GM12878 (cell line): ENCODE results near the gene ATP10A. TPM values are rescaled to one million over a fixed set of nuclear protein-coding genes. Genes with fewer than 3 reads are reported as not detected.

Experiments used
- ATAC-seq: fragments of 200-7000 bp; cut with Tn5 transposase; 3 replicates; pipeline ENCODE4 v1.9.1; 2020; ENCODE audit warnings: mild to moderate bottlenecking, moderate library complexity
- BruUV-seq: library from RNA; stranded (reverse); fragments of 400-500 nt; replicated peaks from 2 replicates; lab custom pipeline; 2021; lab: Mats Ljungman, UMichigan
- CTCF ChIA-PET: fragments of 300-600 bp; sonication (Branson Sonifier 250); formaldehyde crosslinking; extraction: SDS; loops from one replicate; lab custom pipeline; 2021; ENCODE audit warnings: inconsistent platforms; lab: Yijun Ruan, JAX
- POLR2A ChIA-PET: fragments of 350-600 bp; formaldehyde crosslinking; extraction: SDS; loops from one replicate; lab custom pipeline; 2021; ENCODE audit warnings: inconsistent platforms; lab: Charles Lee
- RAD21 ChIA-PET: fragments of 300-600 bp; sonication (Branson Sonifier 250); formaldehyde crosslinking; loops from one replicate; lab custom pipeline; 2023; ENCODE audit warnings: antibody characterized with exemption; ENCODE audit not compliant: unreplicated experiment; lab: Charles Lee
- SMC1A ChIA-PET: fragments of 300-600 bp; sonication (Branson Sonifier 250); formaldehyde crosslinking; loops from one replicate; lab custom pipeline; 2023; ENCODE audit not compliant: unreplicated experiment, uncharacterized antibody; lab: Charles Lee
- DNase-seq: peaks from one replicate; pipeline ENCODE4 v3.0.0-alpha.2; 2011; ENCODE audit warnings: low read depth, low spot score
- FAIRE-seq: peaks from 3 replicates; lab custom pipeline; 2011; peaks lifted over from hg19 to GRCh38; lab: Jason Lieb, UNC
- H2AFZ ChIP-seq: 2 replicates; pipeline ENCODE4 v1.6.0; 2011; ENCODE audit warnings: low read depth, low read length, control low read depth; ENCODE audit not compliant: control insufficient read depth
- H3K27ac ChIP-seq: 2 replicates; pipeline ENCODE4 v1.5.1; 2011; ENCODE audit warnings: control low read depth; ENCODE audit not compliant: control insufficient read depth, insufficient read depth
- H3K27me3 ChIP-seq, 2 experiments: replicated peaks in 1 of 2; 2 replicates each; pipeline versions ENCODE4 v1.6.0 to v1.6.1; 2011; ENCODE audit warnings: low read length in 1 of 2; ENCODE audit not compliant: control insufficient read depth in 2 of 2, insufficient read depth in 2 of 2
- H3K36me3 ChIP-seq, 2 experiments: 2 replicates each; pipeline ENCODE4 v1.5.1; 2011; ENCODE audit warnings: low read length in 1 of 2; ENCODE audit not compliant: control insufficient read depth in 2 of 2, insufficient read depth in 2 of 2
- H3K4me1 ChIP-seq: 2 replicates; pipeline ENCODE4 v1.6.1; 2011; ENCODE audit warnings: mild to moderate bottlenecking, low read length, moderate library complexity, mixed read lengths; ENCODE audit not compliant: control insufficient read depth, insufficient read depth
- H3K4me2 ChIP-seq: 2 replicates; pipeline ENCODE4 v1.6.0; 2011; ENCODE audit warnings: control low read depth; ENCODE audit not compliant: control insufficient read depth, insufficient read depth
- H3K4me3 ChIP-seq: fragments of 200-600 bp; sonication (generic); 2 replicates; pipeline ENCODE4 v1.5.1; 2016
- H3K79me2 ChIP-seq: 2 replicates; pipeline ENCODE4 v1.6.0; 2011; ENCODE audit warnings: low read length; ENCODE audit not compliant: control insufficient read depth, insufficient read depth
- H3K9ac ChIP-seq: 2 replicates; pipeline ENCODE4 v1.8.0; 2011; ENCODE audit warnings: low read length, control low read depth, mixed read lengths; ENCODE audit not compliant: control insufficient read depth, insufficient read depth
- H3K9me3 ChIP-seq: replicated peaks from 3 replicates; pipeline ENCODE4 v1.5.1; 2011; ENCODE audit warnings: mild to moderate bottlenecking, low read length; ENCODE audit not compliant: control insufficient read depth, insufficient read depth
- H4K20me1 ChIP-seq: 2 replicates; pipeline ENCODE4 v1.6.0; 2011; ENCODE audit not compliant: control insufficient read depth, insufficient read depth
- BCL3 ChIP-seq: IDR thresholded peaks from 2 replicates; pipeline ENCODE4 v1.6.1; 2011; ENCODE audit warnings: borderline replicate concordance, low read depth, mild to moderate bottlenecking, moderate library complexity, low read length; ENCODE audit not compliant: insufficient read depth, poor library complexity, severe bottlenecking
- CBX5 ChIP-seq: sonication (generic); IDR thresholded peaks from 2 replicates; pipeline ENCODE4 v1.6.1; 2016; ENCODE audit warnings: low read depth, moderate library complexity, mild to moderate bottlenecking, inconsistent platforms
- ETV6 ChIP-seq, 2 experiments: fragments of 450-650 bp in 1 of 2; IDR thresholded peaks in 1 of 2; conservative IDR thresholded peaks in 1 of 2; 2 replicates each; pipeline ENCODE4 v1.6.1; 2014; ENCODE audit warnings: antibody characterized with exemption in 1 of 2, borderline replicate concordance in 1 of 2, low read depth in 1 of 2, mild to moderate bottlenecking in 1 of 2, moderate library complexity in 1 of 2
- JUND ChIP-seq: IDR thresholded peaks from 2 replicates; pipeline ENCODE4 v1.6.1; 2012; ENCODE audit warnings: low read depth, mild to moderate bottlenecking, low read length, improper control_type of control experiment, moderate library complexity
- MAX ChIP-seq: IDR thresholded peaks from 2 replicates; pipeline ENCODE4 v1.6.1; 2012; ENCODE audit warnings: low read depth, low read length, improper control_type of control experiment
- PAX5 ChIP-seq: IDR thresholded peaks from 2 replicates; pipeline ENCODE4 v1.6.1; 2011; ENCODE audit warnings: low read depth, low read length, borderline replicate concordance
- YBX1 ChIP-seq: fragments of 450-650 bp; IDR thresholded peaks from 2 replicates; pipeline ENCODE4 v1.6.1; 2016; ENCODE audit warnings: antibody characterized with exemption
- ZNF592 ChIP-seq: fragments of 450-650 bp; IDR thresholded peaks from 2 replicates; pipeline ENCODE4 v1.6.1; 2017; ENCODE audit warnings: mild to moderate bottlenecking, moderate library complexity
- WGBS: methylation state at CpG from one replicate; pipeline ENCODE4 v1.1.6; 2016; ENCODE audit warnings: low lambda C conversion rate; ENCODE audit not compliant: insufficient replicate concordance, insufficient coverage; ENCODE audit errors: missing lambda C conversion rate; 5-methylcytosine and 5-hydroxymethylcytosine counted together
- in situ Hi-C: fragments of 300-500 bp; cut with MboI; formaldehyde crosslinking; loops from 9 replicates; pipeline ENCODE4 v1.14.3; 2018; ENCODE audit warnings: mixed read lengths
- intact Hi-C: fragments of 100-400 bp; cut with micrococcal nuclease; formaldehyde crosslinking; loops from one replicate; pipeline ENCODE4 v1.14.2; 2022; ENCODE audit not compliant: unreplicated experiment
- polyA plus RNA-seq, 11 experiments: library from polyadenylated mRNA; depleted of rRNA in 4 of 11; unstranded in 6 of 11; stranded (reverse) in 5 of 11; fragments of >200 nt; fragmentation: Nextera tagmentation in 4 of 11; fragmentation: Illumina TruSeq in 1 of 11; extraction: Ambion mirVana in 4 of 11; extraction: Trizol in 1 of 11; gene quantifications; 1 replicate in 1 of 11; 2 replicates in 10 of 11; pipeline versions ENCODE4 v1.2.1 to v1.2.3, GENCODE V29; 2011 to 2016; ENCODE audit warnings: inconsistent platforms in 2 of 11, missing spikeins in 2 of 11, low read depth in 1 of 11
- total RNA-seq, 4 experiments: library from RNA; depleted of rRNA in 3 of 4; stranded (reverse); fragments of >200 nt in 3 of 4; fragmentation: Illumina TruSeq in 1 of 4; extraction: Trizol in 1 of 4; gene quantifications; 2 replicates each; pipeline versions ENCODE4 v1.2.1 to v1.2.3, GENCODE V29; 2013 to 2021

The ATP10A gene
- total and polyA plus RNA-seq, 10 of the 15 experiments (the other 5 are each of a cell fraction or from before 2014, with no cell fraction given) = 0.04 to 1.5 (median 0.31) TPM; not detected in 2

GRCh38 chr15:25683911-25684310 is 179.2 kb downstream of the ATP10A start:
- Histone ChIP-seq H4K20me1 (no peaks in the 10 kb centered on the region), H3K27me3 (no peaks in the 10 kb centered on the region), H3K4me1 (no peaks in the 10 kb centered on the region), H2AFZ (no peak overlapping the region), H3K79me2 (no peaks in the 10 kb centered on the region), H3K4me2 (no peak overlapping the region), H3K27ac (no peak overlapping the region), H3K9ac (no peak overlapping the region), H3K36me3 (no peaks in the 10 kb centered on the region), H3K9me3 (no peaks in the 10 kb centered on the region; the same call in 2 of the 3 replicates), H3K4me3 (no peak overlapping the region)
- intact Hi-C loops (no loop called here), in situ Hi-C loops (no loop called here)
- SMC1A ChIA-PET = no interaction called here
- POLR2A ChIA-PET = no interaction called here
- no peak for ATAC-seq
- TF ChIP-seq MAX = no peak
- TF ChIP-seq CBX5 = no peak
- no peak for TF ChIP-seq ETV6 (conservative IDR thresholded peaks at IDR 0.05 in 1 of 2, IDR thresholded peaks at IDR 0.05 in 1 of 2; ENCODE audit: borderline replicate concordance in 1 of 2, low read depth in 1 of 2)
- TF ChIP-seq ZNF592 = no peak
- TF ChIP-seq PAX5 = no peak
- TF ChIP-seq BCL3 = no peak
- no peak for TF ChIP-seq YBX1
- TF ChIP-seq JUND = no peak
- CTCF ChIA-PET = interaction anchor here (0.6 kb wide), 1 partner anchor 568 kb away, joined by 4 read pairs; no protein-coding TSS in a partner anchor
- 15% methylated on average over 3 of the region's 3 CpGs for WGBS
- no peak for FAIRE-seq
- DNase-seq = no peak
- no TSS peak for BruUV-seq
- RAD21 ChIA-PET = no interaction called here
